ENCODE data around the gene RAB26.
A peak's percentile ranks its signal among the peaks of the same experiment; 100 is the strongest.
"Not testable (repeated sequence)": the region's sequence is repeated elsewhere in the genome, so short reads cannot be mapped to it uniquely, and the experiment has no call there.

RAB26 gene, protein sequence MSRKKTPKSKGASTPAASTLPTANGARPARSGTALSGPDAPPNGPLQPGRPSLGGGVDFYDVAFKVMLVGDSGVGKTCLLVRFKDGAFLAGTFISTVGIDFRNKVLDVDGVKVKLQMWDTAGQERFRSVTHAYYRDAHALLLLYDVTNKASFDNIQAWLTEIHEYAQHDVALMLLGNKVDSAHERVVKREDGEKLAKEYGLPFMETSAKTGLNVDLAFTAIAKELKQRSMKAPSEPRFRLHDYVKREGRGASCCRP

DNA sequence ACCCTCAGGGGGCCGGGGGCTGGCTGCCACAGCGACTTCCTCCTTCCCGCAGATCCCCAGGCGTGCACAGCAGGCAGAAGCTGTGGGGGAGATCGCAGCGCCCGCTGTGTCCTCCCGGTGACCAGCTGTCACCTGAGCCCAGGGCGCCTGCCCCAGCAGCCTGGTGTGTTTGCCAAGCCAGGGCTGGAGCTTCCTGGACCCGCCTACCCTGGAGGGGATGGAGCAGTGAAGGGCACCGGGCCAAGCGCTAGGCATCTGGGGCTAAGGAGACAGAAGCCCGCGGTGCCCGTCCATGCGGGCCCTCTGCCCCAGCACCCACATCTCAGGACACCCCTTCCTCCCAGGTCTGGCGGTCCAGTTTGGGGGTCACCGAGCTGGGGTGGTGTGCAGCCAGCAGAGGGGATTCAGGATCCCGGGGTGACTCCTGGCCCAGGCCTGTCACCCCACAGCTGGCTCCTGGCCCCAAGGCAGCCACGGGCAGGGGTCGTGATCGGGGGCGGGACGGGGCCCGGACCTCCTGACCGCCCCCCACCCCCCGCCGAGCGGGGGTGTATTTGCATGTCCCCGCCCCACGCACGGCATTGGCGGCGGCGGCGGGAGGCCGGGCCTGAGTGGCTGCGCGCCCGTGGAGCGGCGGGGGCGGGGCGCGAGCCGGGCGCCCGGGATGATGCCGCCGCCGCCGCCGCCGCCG lies at the start of gene RAB26:
Gene RAB26 (plus strand): TSS at position 645 of the 691 bp plus-strand sequence. CDS start 159 bp downstream, outside the sequence.
- Histone ChIP-seq H3K9me3 (ENCODE audit: low read length) (no peaks in the 10 kb centered on the region), H3K4me1 (ENCODE audit: insufficient read depth, low read length, severe bottlenecking) (peaks cover 46% of the 10 kb centered on the region), H2AFZ (ENCODE audit: low read length) (no peak within 1 kb of the TSS)

DNA sequence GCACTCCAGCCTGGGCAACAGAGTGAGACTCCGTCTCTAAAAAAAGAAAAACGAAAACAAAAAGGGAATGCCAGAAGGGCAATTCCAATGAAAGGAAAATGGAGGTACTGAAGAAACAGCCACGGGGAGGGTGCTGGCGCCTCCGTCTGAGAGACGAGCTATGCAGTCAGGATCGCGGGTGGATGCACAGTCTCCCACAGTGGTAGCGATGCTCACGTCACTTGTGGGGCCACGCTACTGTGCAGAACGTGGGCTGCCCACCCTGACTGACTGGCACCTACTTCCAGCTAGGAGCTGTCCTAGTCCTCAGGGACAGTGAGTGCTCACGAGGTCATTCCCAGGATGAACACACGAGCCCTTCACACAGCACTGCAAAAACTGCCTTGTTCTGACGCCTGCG lies 46.8 kb upstream of the RAB26 start:
- H3K4me2 ChIP-seq (ENCODE audit: low read length); H3F3A ChIP-seq (ENCODE audit: insufficient read depth, low read length); H3K79me2 ChIP-seq (ENCODE audit: insufficient read depth, low read length); H3K27ac ChIP-seq (ENCODE audit: low read depth, low read length, poor library complexity, severe bottlenecking); H3K9me2 ChIP-seq (ENCODE audit: low read depth, low read length); H3K9ac ChIP-seq (ENCODE audit: low read length); H3K27me3 ChIP-seq (ENCODE audit: insufficient read depth, low read length); H4K20me1 ChIP-seq (ENCODE audit: insufficient read depth, low read length); H3K4me3 ChIP-seq (ENCODE audit: low read depth, low read length, poor library complexity, severe bottlenecking); H3K36me3 ChIP-seq (ENCODE audit: insufficient read depth, low read length); H3K9me3 ChIP-seq (ENCODE audit: low read length); H2AFZ ChIP-seq (ENCODE audit: low read length); H3K4me1 ChIP-seq (ENCODE audit: insufficient read depth, low read length, severe bottlenecking): not testable (repeated sequence)

More for the DNA sequence above, at the start of gene RAB26:
- Histone ChIP-seq H3K4me3 (ENCODE audit: low read depth, low read length, poor library complexity, severe bottlenecking) (peak within 1 kb of the TSS; percentile 45), H3K27me3 (ENCODE audit: insufficient read depth, low read length) (no peaks in the 10 kb centered on the region), H3F3A (ENCODE audit: insufficient read depth, low read length) (0 out of 2 replicates have a peak, but pooled peaks cover 5% of the 10 kb centered on the region), H3K9ac (ENCODE audit: low read length) (peak within 1 kb of the TSS; percentile 7; the same call in 1 of the 2 replicates), H3K4me2 (ENCODE audit: low read length) (peak within 1 kb of the TSS; percentile 96), H3K27ac (ENCODE audit: low read depth, low read length, poor library complexity, severe bottlenecking) (no peak within 1 kb of the TSS), H3K36me3 (ENCODE audit: insufficient read depth, low read length) (peaks cover 24% of the 10 kb centered on the region), H3K9me2 (ENCODE audit: low read depth, low read length) (no peaks in the 10 kb centered on the region), H3K79me2 (ENCODE audit: insufficient read depth, low read length) (no peaks in the 10 kb centered on the region), H4K20me1 (ENCODE audit: insufficient read depth, low read length) (no peaks in the 10 kb centered on the region)
- TF ChIP-seq EZH2 (IDR thresholded peaks at IDR 0.05; ENCODE audit: borderline replicate concordance, low read length), result no peak
- TF ChIP-seq, protein P1, sequence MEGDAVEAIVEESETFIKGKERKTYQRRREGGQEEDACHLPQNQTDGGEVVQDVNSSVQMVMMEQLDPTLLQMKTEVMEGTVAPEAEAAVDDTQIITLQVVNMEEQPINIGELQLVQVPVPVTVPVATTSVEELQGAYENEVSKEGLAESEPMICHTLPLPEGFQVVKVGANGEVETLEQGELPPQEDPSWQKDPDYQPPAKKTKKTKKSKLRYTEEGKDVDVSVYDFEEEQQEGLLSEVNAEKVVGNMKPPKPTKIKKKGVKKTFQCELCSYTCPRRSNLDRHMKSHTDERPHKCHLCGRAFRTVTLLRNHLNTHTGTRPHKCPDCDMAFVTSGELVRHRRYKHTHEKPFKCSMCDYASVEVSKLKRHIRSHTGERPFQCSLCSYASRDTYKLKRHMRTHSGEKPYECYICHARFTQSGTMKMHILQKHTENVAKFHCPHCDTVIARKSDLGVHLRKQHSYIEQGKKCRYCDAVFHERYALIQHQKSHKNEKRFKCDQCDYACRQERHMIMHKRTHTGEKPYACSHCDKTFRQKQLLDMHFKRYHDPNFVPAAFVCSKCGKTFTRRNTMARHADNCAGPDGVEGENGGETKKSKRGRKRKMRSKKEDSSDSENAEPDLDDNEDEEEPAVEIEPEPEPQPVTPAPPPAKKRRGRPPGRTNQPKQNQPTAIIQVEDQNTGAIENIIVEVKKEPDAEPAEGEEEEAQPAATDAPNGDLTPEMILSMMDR (IDR thresholded peaks at IDR 0.05; ENCODE audit: low read length), result no peak

GRCh38 chr16:2102471-2102870 lies 46.0 kb upstream of the RAB26 start:
- H3K36me3 ChIP-seq (ENCODE audit: insufficient read depth, low read length), result no peaks in the 10 kb centered on the region
- TF ChIP-seq, protein P1 (IDR thresholded peaks at IDR 0.05; ENCODE audit: low read length), result no peak
- TF ChIP-seq EZH2 (IDR thresholded peaks at IDR 0.05; ENCODE audit: borderline replicate concordance, low read length), result no peak
- no peak overlapping the region for H3K4me2 ChIP-seq (ENCODE audit: low read length)
- H3K79me2 ChIP-seq (ENCODE audit: insufficient read depth, low read length), result no peaks in the 10 kb centered on the region
- H4K20me1 ChIP-seq (ENCODE audit: insufficient read depth, low read length), result no peaks in the 10 kb centered on the region
- no peak overlapping the region for H3K9ac ChIP-seq (ENCODE audit: low read length)
- H3K27me3 ChIP-seq (ENCODE audit: insufficient read depth, low read length), result no peaks in the 10 kb centered on the region
- H2AFZ ChIP-seq (ENCODE audit: low read length), result no peak overlapping the region
- H3K9me3 ChIP-seq (ENCODE audit: low read length), result no peaks in the 10 kb centered on the region
- no peak overlapping the region for H3K4me3 ChIP-seq (ENCODE audit: low read depth, low read length, poor library complexity, severe bottlenecking)
- no peaks in the 10 kb centered on the region for H3K9me2 ChIP-seq (ENCODE audit: low read depth, low read length)
- H3K4me1 ChIP-seq (ENCODE audit: insufficient read depth, low read length, severe bottlenecking), result no peaks in the 10 kb centered on the region
- no peaks in the 10 kb centered on the region for H3F3A ChIP-seq (ENCODE audit: insufficient read depth, low read length)
- no peak overlapping the region for H3K27ac ChIP-seq (ENCODE audit: low read depth, low read length, poor library complexity, severe bottlenecking)

GRCh38 chr16:2104464-2104863 lies 44.0 kb upstream of the RAB26 start:
- not testable (repeated sequence) for H4K20me1 ChIP-seq (ENCODE audit: insufficient read depth, low read length); H3K4me3 ChIP-seq (ENCODE audit: low read depth, low read length, poor library complexity, severe bottlenecking); H3K9me3 ChIP-seq (ENCODE audit: low read length)

GRCh38 chr16:2105291-2105690 lies 43.1 kb upstream of the RAB26 start:
- not testable (repeated sequence) for H3K4me1 ChIP-seq (ENCODE audit: insufficient read depth, low read length, severe bottlenecking); H3K9ac ChIP-seq (ENCODE audit: low read length); H3F3A ChIP-seq (ENCODE audit: insufficient read depth, low read length); H3K27ac ChIP-seq (ENCODE audit: low read depth, low read length, poor library complexity, severe bottlenecking); H3K4me3 ChIP-seq (ENCODE audit: low read depth, low read length, poor library complexity, severe bottlenecking); H3K36me3 ChIP-seq (ENCODE audit: insufficient read depth, low read length); H3K4me2 ChIP-seq (ENCODE audit: low read length); H4K20me1 ChIP-seq (ENCODE audit: insufficient read depth, low read length); H3K27me3 ChIP-seq (ENCODE audit: insufficient read depth, low read length); H2AFZ ChIP-seq (ENCODE audit: low read length); H3K9me2 ChIP-seq (ENCODE audit: low read depth, low read length); H3K79me2 ChIP-seq (ENCODE audit: insufficient read depth, low read length); H3K9me3 ChIP-seq (ENCODE audit: low read length)

More at GRCh38 chr16:2104464-2104863, 44.0 kb upstream of the RAB26 start:
- not testable (repeated sequence) for H3K27ac ChIP-seq (ENCODE audit: low read depth, low read length, poor library complexity, severe bottlenecking); H3K79me2 ChIP-seq (ENCODE audit: insufficient read depth, low read length); H2AFZ ChIP-seq (ENCODE audit: low read length); H3K4me2 ChIP-seq (ENCODE audit: low read length); H3K4me1 ChIP-seq (ENCODE audit: insufficient read depth, low read length, severe bottlenecking); H3K36me3 ChIP-seq (ENCODE audit: insufficient read depth, low read length); H3F3A ChIP-seq (ENCODE audit: insufficient read depth, low read length); H3K9me2 ChIP-seq (ENCODE audit: low read depth, low read length); H3K27me3 ChIP-seq (ENCODE audit: insufficient read depth, low read length); H3K9ac ChIP-seq (ENCODE audit: low read length)

DNA sequence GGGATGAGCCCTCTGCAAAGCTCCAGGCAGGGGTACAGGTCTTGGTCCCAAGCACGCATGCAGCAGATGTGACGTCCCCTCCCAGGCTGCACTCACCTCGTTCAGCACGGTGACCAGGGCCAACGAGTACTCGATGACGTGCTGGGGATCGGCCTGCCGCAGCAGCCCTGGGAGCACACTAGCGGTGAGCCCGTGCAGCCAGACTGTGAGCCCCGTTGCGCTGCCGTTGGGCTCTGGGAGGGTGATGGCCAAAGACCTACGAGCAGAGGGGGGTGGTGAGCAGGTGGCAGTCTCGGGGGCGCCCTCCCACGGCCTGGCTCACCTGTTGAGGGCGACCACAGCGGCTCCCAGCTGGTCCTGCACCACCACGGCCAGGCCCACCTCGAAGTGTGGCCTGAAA lies 42.7 kb upstream of the RAB26 start:
- H3K36me3 ChIP-seq (ENCODE audit: insufficient read depth, low read length); H3K9ac ChIP-seq (ENCODE audit: low read length); H3K9me2 ChIP-seq (ENCODE audit: low read depth, low read length); H3K4me1 ChIP-seq (ENCODE audit: insufficient read depth, low read length, severe bottlenecking); H3K27ac ChIP-seq (ENCODE audit: low read depth, low read length, poor library complexity, severe bottlenecking); H3F3A ChIP-seq (ENCODE audit: insufficient read depth, low read length); H3K27me3 ChIP-seq (ENCODE audit: insufficient read depth, low read length); H4K20me1 ChIP-seq (ENCODE audit: insufficient read depth, low read length); H3K9me3 ChIP-seq (ENCODE audit: low read length); H2AFZ ChIP-seq (ENCODE audit: low read length); H3K4me3 ChIP-seq (ENCODE audit: low read depth, low read length, poor library complexity, severe bottlenecking); H3K4me2 ChIP-seq (ENCODE audit: low read length); H3K79me2 ChIP-seq (ENCODE audit: insufficient read depth, low read length): not testable (repeated sequence)

All from OCI-LY1 (cell line).